Endodermal cell (in vitro differentiated cells): ENCODE data around the gene MAPT. TPM values are rescaled to one million over a fixed set of nuclear protein-coding genes. Genes with fewer than 3 reads are reported as not detected.

Experiments used
- DNase-seq: peaks from one replicate; pipeline ENCODE4 v3.0.0-alpha.2; 2017
- H3K27ac ChIP-seq: 2 replicates; pipeline ENCODE4 v1.5.1; 2013; ENCODE audit warnings: mild to moderate bottlenecking, low read depth, low read length, moderate library complexity
- H3K27me3 ChIP-seq: 2 replicates; pipeline ENCODE4 v1.6.1; 2013; ENCODE audit warnings: mild to moderate bottlenecking, low read length, moderate library complexity; ENCODE audit not compliant: insufficient read depth, control insufficient read depth, poor library complexity, severe bottlenecking
- H3K36me3 ChIP-seq: 2 replicates; pipeline ENCODE4 v1.7.0; 2013; ENCODE audit warnings: mild to moderate bottlenecking, low read length, moderate library complexity; ENCODE audit not compliant: control insufficient read depth, insufficient read depth
- H3K4me1 ChIP-seq: one replicate; pipeline ENCODE4 v1.7.0; 2013; ENCODE audit warnings: low read length; ENCODE audit not compliant: control insufficient read depth, insufficient read depth
- H3K4me3 ChIP-seq: 2 replicates; pipeline ENCODE4 v1.5.1; 2013; ENCODE audit warnings: mild to moderate bottlenecking, low read length, moderate library complexity
- H3K9ac ChIP-seq: 2 replicates; pipeline ENCODE4 v1.6.1; 2013; ENCODE audit warnings: mild to moderate bottlenecking, low read length, moderate library complexity; ENCODE audit not compliant: poor library complexity, severe bottlenecking; ENCODE audit errors: extremely low read depth
- H3K9me3 ChIP-seq: 2 replicates; pipeline ENCODE4 v1.6.1; 2013; ENCODE audit warnings: mild to moderate bottlenecking, low read length, moderate library complexity; ENCODE audit not compliant: control insufficient read depth
- H3K27ac Mint-ChIP-seq: 2 replicates; pipeline ENCODE4 v1.8.0; 2020; ENCODE audit warnings: mixed read lengths
- H3K27me3 Mint-ChIP-seq: 2 replicates; pipeline ENCODE4 v1.8.0; 2021; ENCODE audit warnings: mild to moderate bottlenecking, mixed read lengths; ENCODE audit not compliant: insufficient read depth
- H3K36me3 Mint-ChIP-seq: 2 replicates; pipeline ENCODE4 v1.8.0; 2020; ENCODE audit warnings: low read depth, mixed read lengths
- H3K4me1 Mint-ChIP-seq: 2 replicates; pipeline ENCODE4 v1.8.0; 2020; ENCODE audit warnings: mixed read lengths
- H3K4me3 Mint-ChIP-seq: 2 replicates; pipeline ENCODE4 v1.8.0; 2020; ENCODE audit warnings: mild to moderate bottlenecking, moderate library complexity, mixed read lengths
- H3K9me3 Mint-ChIP-seq: 2 replicates; pipeline ENCODE4 v1.8.0; 2020; ENCODE audit warnings: mild to moderate bottlenecking, mixed read lengths
- WGBS, 2 experiments: methylation state at CpG; one replicate each; pipeline versions ENCODE4 v1.1.5 to v1.1.7; 2013; ENCODE audit warnings: missing lambda C conversion rate in 2 of 2, mixed read lengths in 1 of 2; ENCODE audit not compliant: insufficient coverage in 1 of 2, insufficient read length in 1 of 2; 5-methylcytosine and 5-hydroxymethylcytosine counted together
- total RNA-seq, 2 donors: library from RNA; stranded (reverse); fragmentation: NEBNext Ultra II Directional in 1 of 2; extraction: Animal tissue kit (Norgen Biotek cat#: 25700) in 1 of 2; gene quantifications; 2 replicates in 1 of 2; 3 replicates in 1 of 2; pipeline ENCODE4 v1.2.1, GENCODE V29; 2021
- TF ChIP-seq, protein P1 (sequence below): fragments of 200-600 bp; sonication (generic); conservative IDR thresholded peaks from 2 replicates; pipeline ENCODE4 v1.5.0; 2021; ENCODE audit warnings: antibody characterized with exemption, mild to moderate bottlenecking

MAPT gene
- total RNA-seq, 2 donors from 2014 or later = 0.69 to 0.73 TPM

DNA sequence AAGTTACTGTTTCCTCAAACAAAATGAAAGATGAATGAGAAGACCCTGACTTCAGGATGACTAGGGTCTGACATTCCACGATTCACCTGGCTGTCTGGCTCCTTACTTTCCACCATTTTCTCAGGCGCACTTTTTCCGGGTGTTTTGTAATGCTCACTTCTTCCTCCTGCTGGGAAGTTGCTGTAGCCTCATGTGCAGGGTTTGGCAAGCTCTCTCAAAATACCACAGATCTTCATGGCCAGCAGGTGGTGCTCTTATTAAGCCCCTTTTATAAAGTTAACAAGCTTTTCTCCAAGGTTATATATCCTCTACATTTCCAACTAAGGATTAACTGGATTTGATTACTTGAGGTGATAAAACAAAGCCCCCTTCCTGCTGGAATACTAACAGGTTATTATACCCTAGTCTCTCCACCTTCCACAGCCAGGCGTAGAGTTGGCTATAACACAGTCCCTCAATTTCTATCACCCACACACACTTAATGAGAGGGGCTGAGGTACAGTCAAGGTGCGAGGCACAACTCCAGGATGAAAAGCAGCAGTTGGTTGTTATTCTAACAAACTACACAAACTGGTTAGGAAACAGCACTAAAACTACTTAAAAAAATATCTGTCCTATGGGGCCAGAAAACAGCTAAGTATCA lies 150.1 kb downstream of the MAPT start:
- Histone ChIP-seq H3K9ac (no peak overlapping the region), H3K27me3 (no peaks in the 10 kb centered on the region), H3K4me1 (no peaks in the 10 kb centered on the region), H3K36me3 (peaks cover 82% of the 10 kb centered on the region), H3K4me3 (no peak overlapping the region), H3K9me3 (no peaks in the 10 kb centered on the region), H3K27ac (no peak overlapping the region)
- WGBS, 2 experiments = 87 to 100% methylated on average over 1 to 5 of the region's 5 CpGs
- H3K27ac Mint-ChIP-seq = peak overlapping the region; percentile 83
- peaks cover 19% of the 10 kb centered on the region for H3K4me1 Mint-ChIP-seq
- TF ChIP-seq, protein P1, sequence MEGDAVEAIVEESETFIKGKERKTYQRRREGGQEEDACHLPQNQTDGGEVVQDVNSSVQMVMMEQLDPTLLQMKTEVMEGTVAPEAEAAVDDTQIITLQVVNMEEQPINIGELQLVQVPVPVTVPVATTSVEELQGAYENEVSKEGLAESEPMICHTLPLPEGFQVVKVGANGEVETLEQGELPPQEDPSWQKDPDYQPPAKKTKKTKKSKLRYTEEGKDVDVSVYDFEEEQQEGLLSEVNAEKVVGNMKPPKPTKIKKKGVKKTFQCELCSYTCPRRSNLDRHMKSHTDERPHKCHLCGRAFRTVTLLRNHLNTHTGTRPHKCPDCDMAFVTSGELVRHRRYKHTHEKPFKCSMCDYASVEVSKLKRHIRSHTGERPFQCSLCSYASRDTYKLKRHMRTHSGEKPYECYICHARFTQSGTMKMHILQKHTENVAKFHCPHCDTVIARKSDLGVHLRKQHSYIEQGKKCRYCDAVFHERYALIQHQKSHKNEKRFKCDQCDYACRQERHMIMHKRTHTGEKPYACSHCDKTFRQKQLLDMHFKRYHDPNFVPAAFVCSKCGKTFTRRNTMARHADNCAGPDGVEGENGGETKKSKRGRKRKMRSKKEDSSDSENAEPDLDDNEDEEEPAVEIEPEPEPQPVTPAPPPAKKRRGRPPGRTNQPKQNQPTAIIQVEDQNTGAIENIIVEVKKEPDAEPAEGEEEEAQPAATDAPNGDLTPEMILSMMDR = peak; percentile 94
- DNase-seq = peak; percentile 92
- H3K4me3 Mint-ChIP-seq = no peak overlapping the region
- no peaks in the 10 kb centered on the region for H3K27me3 Mint-ChIP-seq
- peaks cover 69% of the 10 kb centered on the region for H3K36me3 Mint-ChIP-seq
- H3K9me3 Mint-ChIP-seq = no peaks in the 10 kb centered on the region

DNA sequence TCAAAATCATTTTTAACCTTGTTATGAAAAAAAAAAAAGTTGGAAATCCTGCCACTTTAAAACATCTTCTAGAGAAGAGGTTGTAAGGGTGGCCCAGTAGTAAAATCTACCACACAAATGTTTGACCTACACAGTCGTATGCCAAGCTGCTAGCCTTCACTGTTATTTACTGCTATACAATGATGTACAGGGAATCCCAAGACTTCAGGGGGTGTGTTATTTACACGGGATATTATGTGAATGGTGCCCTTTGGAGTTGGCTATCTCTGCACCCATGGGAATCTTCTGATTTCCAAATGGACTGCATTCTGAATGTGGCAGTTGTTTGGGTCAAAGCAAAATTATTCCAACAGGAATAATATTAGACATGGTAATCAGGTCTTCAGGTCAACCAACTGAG lies 150.6 kb downstream of the MAPT start:
- Histone ChIP-seq H3K9me3 (no peaks in the 10 kb centered on the region), H3K4me3 (no peak overlapping the region), H3K27me3 (no peaks in the 10 kb centered on the region), H3K4me1 (no peaks in the 10 kb centered on the region), H3K36me3 (peaks cover 82% of the 10 kb centered on the region), H3K27ac (no peak overlapping the region), H3K9ac (no peak overlapping the region)
- Mint-ChIP-seq H3K9me3 (no peaks in the 10 kb centered on the region), H3K27ac (peak overlapping the region; percentile 83), H3K4me1 (peaks cover 19% of the 10 kb centered on the region), H3K36me3 (peaks cover 69% of the 10 kb centered on the region), H3K4me3 (no peak overlapping the region), H3K27me3 (no peaks in the 10 kb centered on the region)
- WGBS, 2 experiments = 97% methylated on average over 2 of the region's 2 CpGs; no CpG with 5 or more reads in 1 of the 2 experiments
- TF ChIP-seq, protein P1 = no peak
- DNase-seq = no peak

DNA sequence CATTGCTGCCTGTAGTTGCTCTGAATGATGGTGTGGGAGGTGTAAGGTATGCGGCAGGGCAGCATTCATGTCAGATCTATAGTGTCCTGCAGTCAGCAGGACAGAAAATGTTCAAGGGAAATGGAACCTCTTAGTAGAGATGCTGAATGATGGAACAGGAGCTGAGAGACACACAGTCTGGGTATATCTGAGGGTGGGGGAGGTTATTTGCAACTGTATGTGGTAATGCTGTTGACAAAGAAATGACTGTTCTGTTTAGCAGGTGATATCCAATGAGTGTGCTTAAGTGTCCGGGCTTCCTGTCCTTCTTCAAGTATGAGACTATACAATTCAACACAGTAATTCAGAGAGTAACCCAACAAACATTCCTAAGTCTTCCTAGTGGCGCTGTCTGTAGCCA lies 151.3 kb downstream of the MAPT start:
- H3K4me1 Mint-ChIP-seq = peaks cover 22% of the 10 kb centered on the region
- no peak overlapping the region for H3K9ac ChIP-seq
- no peak overlapping the region for H3K4me3 ChIP-seq
- H3K27me3 Mint-ChIP-seq = no peaks in the 10 kb centered on the region
- no peak for DNase-seq
- H3K4me3 Mint-ChIP-seq = no peak overlapping the region
- TF ChIP-seq, protein P1 = no peak
- no peak overlapping the region for H3K27ac ChIP-seq
- H3K36me3 Mint-ChIP-seq = peaks cover 71% of the 10 kb centered on the region
- peaks cover 82% of the 10 kb centered on the region for H3K36me3 ChIP-seq
- H3K27me3 ChIP-seq = no peaks in the 10 kb centered on the region
- 95 to 100% methylated on average over 1 to 3 of the region's 3 CpGs for WGBS, 2 experiments
- no peaks in the 10 kb centered on the region for H3K4me1 ChIP-seq
- H3K9me3 Mint-ChIP-seq = no peaks in the 10 kb centered on the region
- H3K27ac Mint-ChIP-seq = peak overlapping the region; percentile 27
- H3K9me3 ChIP-seq = no peaks in the 10 kb centered on the region
